ENCODE data around the gene PSMD3.
A peak's percentile ranks its signal among the peaks of the same experiment; 100 is the strongest.

PSMD3 gene

GRCh38 chr17:39949028-39949427, 31.6 kb upstream of the PSMD3 start:
- no peak overlapping the region for H2AFZ ChIP-seq (ENCODE audit: low read depth, low read length)
- H3K4me2 ChIP-seq (ENCODE audit: low read length): no peak overlapping the region
- no peak overlapping the region for H3K4me3 ChIP-seq (ENCODE audit: low read length)

DNA sequence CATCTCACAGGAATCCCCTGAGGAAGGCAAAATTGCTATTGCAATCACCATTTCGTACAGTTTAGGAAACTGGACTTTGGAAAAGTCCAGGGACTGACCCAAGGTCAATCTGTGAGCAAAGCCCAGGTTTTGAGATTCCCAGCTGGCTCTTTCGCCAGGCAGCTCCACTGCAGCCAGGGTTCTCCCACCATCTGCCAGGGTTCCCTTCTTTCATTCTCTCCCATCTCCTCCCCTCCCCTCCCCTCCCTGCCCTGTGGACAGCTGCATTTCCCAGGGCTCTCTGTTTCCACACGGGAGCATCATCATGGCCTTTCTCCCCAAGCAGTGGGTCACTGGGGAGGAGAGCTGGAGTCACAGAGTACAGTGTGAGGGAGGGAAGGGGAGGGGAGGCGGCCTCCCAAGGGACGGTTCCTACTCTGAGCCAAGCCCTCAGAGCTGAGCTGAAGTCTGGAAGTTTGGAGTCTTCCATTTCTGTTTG, 29.7 kb upstream of the PSMD3 start:
- H2AFZ ChIP-seq (ENCODE audit: low read depth, low read length): no peak overlapping the region
- no peaks in the 10 kb centered on the region for H3K79me2 ChIP-seq (ENCODE audit: low read length)
- peaks cover 8% of the 10 kb centered on the region; the same call in 1 of the 2 replicates for H3K4me1 ChIP-seq (ENCODE audit: low read length)
- no peaks in the 10 kb centered on the region for H3K9me3 ChIP-seq (ENCODE audit: insufficient read depth, low read length)
- no peak for TF ChIP-seq EZH2phosphoT487 (IDR thresholded peaks at IDR 0.05; ENCODE audit: low read depth)
- TF ChIP-seq, protein P1, sequence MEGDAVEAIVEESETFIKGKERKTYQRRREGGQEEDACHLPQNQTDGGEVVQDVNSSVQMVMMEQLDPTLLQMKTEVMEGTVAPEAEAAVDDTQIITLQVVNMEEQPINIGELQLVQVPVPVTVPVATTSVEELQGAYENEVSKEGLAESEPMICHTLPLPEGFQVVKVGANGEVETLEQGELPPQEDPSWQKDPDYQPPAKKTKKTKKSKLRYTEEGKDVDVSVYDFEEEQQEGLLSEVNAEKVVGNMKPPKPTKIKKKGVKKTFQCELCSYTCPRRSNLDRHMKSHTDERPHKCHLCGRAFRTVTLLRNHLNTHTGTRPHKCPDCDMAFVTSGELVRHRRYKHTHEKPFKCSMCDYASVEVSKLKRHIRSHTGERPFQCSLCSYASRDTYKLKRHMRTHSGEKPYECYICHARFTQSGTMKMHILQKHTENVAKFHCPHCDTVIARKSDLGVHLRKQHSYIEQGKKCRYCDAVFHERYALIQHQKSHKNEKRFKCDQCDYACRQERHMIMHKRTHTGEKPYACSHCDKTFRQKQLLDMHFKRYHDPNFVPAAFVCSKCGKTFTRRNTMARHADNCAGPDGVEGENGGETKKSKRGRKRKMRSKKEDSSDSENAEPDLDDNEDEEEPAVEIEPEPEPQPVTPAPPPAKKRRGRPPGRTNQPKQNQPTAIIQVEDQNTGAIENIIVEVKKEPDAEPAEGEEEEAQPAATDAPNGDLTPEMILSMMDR (IDR thresholded peaks at IDR 0.05; ENCODE audit: low read depth, low read length): no peak
- H3K27ac ChIP-seq (ENCODE audit: low read length): no peak overlapping the region
- peaks cover 7% of the 10 kb centered on the region; the same call in 1 of the 2 replicates for H3K27me3 ChIP-seq (ENCODE audit: low read depth, low read length)
- H3K9ac ChIP-seq (ENCODE audit: low read length): no peak overlapping the region
- no peaks in the 10 kb centered on the region for H3K36me3 ChIP-seq (replicated peaks; ENCODE audit: low read depth, low read length)
- no peak overlapping the region for H3K4me3 ChIP-seq (ENCODE audit: low read length)
- no peaks in the 10 kb centered on the region for H4K20me1 ChIP-seq (ENCODE audit: insufficient read depth, low read length)
- no peak overlapping the region for H3K4me2 ChIP-seq (ENCODE audit: low read length)

More at GRCh38 chr17:39949028-39949427, 31.6 kb upstream of the PSMD3 start:
- Histone ChIP-seq H3K9ac (ENCODE audit: low read length) (no peak overlapping the region), H3K4me1 (ENCODE audit: low read length) (peaks cover 8% of the 10 kb centered on the region; the same call in 1 of the 2 replicates), H3K27me3 (ENCODE audit: low read depth, low read length) (peaks cover 7% of the 10 kb centered on the region; the same call in 1 of the 2 replicates), H3K9me3 (ENCODE audit: insufficient read depth, low read length) (no peaks in the 10 kb centered on the region), H3K36me3 (replicated peaks; ENCODE audit: low read depth, low read length) (no peaks in the 10 kb centered on the region), H3K27ac (ENCODE audit: low read length) (no peak overlapping the region), H3K79me2 (ENCODE audit: low read length) (no peaks in the 10 kb centered on the region), H4K20me1 (ENCODE audit: insufficient read depth, low read length) (no peaks in the 10 kb centered on the region)
- TF ChIP-seq, protein P1 (IDR thresholded peaks at IDR 0.05; ENCODE audit: low read depth, low read length): no peak
- no peak for TF ChIP-seq EZH2phosphoT487 (IDR thresholded peaks at IDR 0.05; ENCODE audit: low read depth)

DNA sequence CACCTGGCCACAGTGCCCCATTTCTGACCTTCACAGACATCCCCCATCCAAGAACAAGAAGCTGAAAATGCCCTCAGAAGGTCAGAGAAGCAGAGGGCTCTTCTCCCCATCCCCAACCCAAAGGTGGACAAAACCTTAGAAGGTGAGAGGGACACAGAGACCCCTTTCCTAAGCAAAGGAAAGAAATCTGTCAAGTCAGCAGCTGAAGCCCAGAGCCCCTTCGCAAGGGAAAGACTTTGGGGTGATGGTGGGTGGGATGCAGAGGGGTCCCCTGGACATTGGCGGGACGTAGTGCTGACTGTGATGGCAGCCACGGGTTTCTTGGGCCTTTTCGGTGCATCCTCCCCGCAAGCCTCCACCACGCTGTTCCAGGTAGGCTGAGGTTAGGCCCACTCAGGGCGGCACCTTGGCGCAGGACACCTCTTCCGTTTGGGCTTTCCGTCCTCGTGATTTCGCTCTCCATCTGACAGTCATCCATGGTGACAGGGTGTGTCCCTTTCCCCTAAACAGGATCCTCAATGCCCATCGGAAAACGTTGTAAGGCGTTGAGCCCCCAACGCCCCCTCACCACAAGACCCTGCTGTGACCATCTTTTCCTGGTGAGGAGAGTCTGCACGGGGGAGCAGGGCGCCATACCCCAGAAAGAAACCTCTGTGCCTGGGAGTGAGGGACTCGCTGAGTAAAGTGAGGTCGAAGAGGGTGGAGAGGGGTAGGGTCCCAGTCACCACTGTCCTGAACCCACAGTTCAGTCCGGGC, 28.5 kb upstream of the PSMD3 start:
- Histone ChIP-seq H3K9ac (ENCODE audit: low read length) (0 out of 2 replicates have a peak overlapping the region, but pooled peaks have one; percentile 41), H3K9me3 (ENCODE audit: insufficient read depth, low read length) (no peaks in the 10 kb centered on the region), H4K20me1 (ENCODE audit: insufficient read depth, low read length) (no peaks in the 10 kb centered on the region), H3K4me3 (ENCODE audit: low read length) (peak overlapping the region; percentile 87), H3K4me1 (ENCODE audit: low read length) (peaks cover 8% of the 10 kb centered on the region; the same call in 1 of the 2 replicates), H3K79me2 (ENCODE audit: low read length) (no peaks in the 10 kb centered on the region), H3K27me3 (ENCODE audit: low read depth, low read length) (peaks cover 7% of the 10 kb centered on the region; the same call in 1 of the 2 replicates), H3K36me3 (replicated peaks; ENCODE audit: low read depth, low read length) (no peaks in the 10 kb centered on the region), H3K4me2 (ENCODE audit: low read length) (peak overlapping the region; percentile 85), H3K27ac (ENCODE audit: low read length) (no peak overlapping the region), H2AFZ (ENCODE audit: low read depth, low read length) (peak overlapping the region; percentile 82; the same call in 1 of the 2 replicates)
- TF ChIP-seq, protein P1 (IDR thresholded peaks at IDR 0.05; ENCODE audit: low read depth, low read length): no peak
- TF ChIP-seq EZH2phosphoT487 (IDR thresholded peaks at IDR 0.05; ENCODE audit: low read depth): no peak
